Psoas muscle (tissue), 8 donors: ENCODE data around the gene HOXA13. TPM values are rescaled to one million over a fixed set of nuclear protein-coding genes. Genes with fewer than 3 reads are reported as not detected.

Source experiments
- ATAC-seq, 4 donors: fragments of 200-7000 bp; cut with Tn5 transposase; one replicate each; pipeline ENCODE4 v1.9.1; 2020; ENCODE audit warnings: moderate library complexity in 3 of 4, mild to moderate bottlenecking in 2 of 4
- DNase-seq, 2 donors: peaks; one replicate each; pipeline ENCODE4 v3.0.0-alpha.2; 2020
- H3K27ac ChIP-seq: fragments of 200-600 bp; one replicate; pipeline ENCODE4 v1.8.0; 2022
- H3K27me3 ChIP-seq, 3 donors: fragments of 200-600 bp in 1 of 3; one replicate each; pipeline versions ENCODE4 v1.6.1 to v1.8.0; 2013 to 2022; ENCODE audit warnings: low read length in 2 of 3, mild to moderate bottlenecking in 2 of 3, moderate library complexity in 1 of 3; ENCODE audit not compliant: insufficient read depth in 3 of 3
- H3K36me3 ChIP-seq, 2 donors: fragments of 200-600 bp in 1 of 2; one replicate each; pipeline versions ENCODE4 v1.6.1 to v1.8.0; 2013 to 2022; ENCODE audit warnings: low read depth in 1 of 2, mild to moderate bottlenecking in 1 of 2, moderate library complexity in 1 of 2; ENCODE audit not compliant: insufficient read depth in 1 of 2
- H3K4me1 ChIP-seq: fragments of 200-600 bp; one replicate; pipeline ENCODE4 v1.8.0; 2022
- H3K4me3 ChIP-seq: fragments of 200-600 bp; one replicate; pipeline ENCODE4 v1.8.0; 2022; ENCODE audit warnings: mild to moderate bottlenecking
- H3K9me3 ChIP-seq: fragments of 200-600 bp; one replicate; pipeline ENCODE4 v1.8.0; 2022
- CTCF ChIP-seq: fragments of 200-600 bp; IDR thresholded peaks from one replicate; pipeline ENCODE4 v1.8.0; 2022; ENCODE audit warnings: antibody characterized with exemption
- WGBS, 3 donors: extraction: QIAGEN DNeasy Blood & Tissue Kit; methylation state at CpG; one replicate each; pipeline versions ENCODE4 v1.1.6 to v1.1.7; 2013; 5-methylcytosine and 5-hydroxymethylcytosine counted together
- intact Hi-C, 2 donors: fragments of 100-400 bp; cut with DNase I; formaldehyde crosslinking; loops; one replicate each; pipeline versions ENCODE4 v1.11.0 to v1.14.2; 2022
- polyA plus RNA-seq, 3 donors: library from polyadenylated mRNA; stranded (reverse); fragments of 200-250 nt; gene quantifications; one replicate each; pipeline ENCODE4 v1.2.3, GENCODE V29; 2013
- total RNA-seq, 4 donors: library from RNA; stranded (reverse); fragmentation: NEBNext Ultra II Directional in 2 of 4; extraction: Animal tissue kit (Norgen Biotek cat#: 25700) in 2 of 4; gene quantifications; one replicate each; pipeline versions ENCODE4 v1.2.1 to v1.2.4, GENCODE V29; 2021 to 2023
- donor health status: healthy with polysubstance abuse.
- donor health status: DM: no; HTN: no; CAD: no; lungs with moderate emphysema.
- donor health status: Bipolar disorder and iron deficiency.
- donor health status: healthy.
- donor health status: DM: yes; HTN: yes; CAD: no.
- donor health status: DM: no; HTN: no; CAD: no.
- donor health status: DM: no; HTN: no; CAD: no.
- donor health status: DM: yes; HTN: yes; CAD: no.

Gene HOXA13
- total and polyA plus RNA-seq, 7 donors, result 0.01 to 0.08 (median 0.06) TPM; not detected in 4

GRCh38 chr7:27244488-27245123 is 44.7 kb upstream of the HOXA13 start:
- 12 to 24% (median 18%) methylated on average over 18 of the region's 18 CpGs for WGBS, 3 donors
- no peak for ATAC-seq
- intact Hi-C loops, result loop anchor here in 1 of 2 donors (5.0 kb wide), 1 partner anchor 148 kb away; no protein-coding TSS in a partner anchor
- Histone ChIP-seq H3K36me3 (no peaks in the 10 kb centered on the region), H3K27ac (no peak overlapping the region), H3K9me3 (no peaks in the 10 kb centered on the region), H3K4me3 (peak overlapping the region; percentile 57), H3K4me1 (peaks cover 24% of the 10 kb centered on the region), H3K27me3 (peaks cover 0 to 100% (median 72%) of the 10 kb centered on the region in 3 donors)
- TF ChIP-seq CTCF, result no peak
- no peak for DNase-seq

GRCh38 chr7:27243340-27244163 is 43.7 kb upstream of the HOXA13 start:
- H3K27me3 ChIP-seq, result peaks cover 0 to 100% (median 67%) of the 10 kb centered on the region in 3 donors
- no peak overlapping the region for H3K27ac ChIP-seq
- no peaks in the 10 kb centered on the region for H3K36me3 ChIP-seq
- TF ChIP-seq CTCF, result no peak
- H3K4me3 ChIP-seq, result peak overlapping the region; percentile 50
- no peaks in the 10 kb centered on the region for H3K9me3 ChIP-seq
- WGBS, 3 donors, result 3 to 5% (median 4%) methylated on average over 42 to 43 of the region's 43 CpGs
- H3K4me1 ChIP-seq, result peaks cover 26% of the 10 kb centered on the region
- ATAC-seq (no peak), DNase-seq (no peak)
- intact Hi-C loops, result no loop called here

- TF ChIP-seq CTCF, result no peak
- Histone ChIP-seq H3K27ac (no peak within 1 kb of the TSS), H3K9me3 (no peaks in the 10 kb centered on the region), H3K36me3 (no peaks in the 10 kb centered on the region), H3K27me3 (peaks cover 0 to 100% (median 66%) of the 10 kb centered on the region in 3 donors), H3K4me1 (peaks cover 26% of the 10 kb centered on the region), H3K4me3 (peak within 1 kb of the TSS; percentile 50)
- intact Hi-C loops, result no loop called here
- ATAC-seq (peak in 1 of 4 donors; percentile 10), DNase-seq (no peak)
- 2 to 3% (median 2%) methylated on average over 49 to 62 of the region's 62 CpGs for whole genome bisulfite sequencing, 3 donors
Measured at GRCh38 chr7:27242555-27243339, 42.9 kb upstream of the HOXA13 start, which contains the start of gene EVX1. Gene EVX1, plus strand, starts transcription at chr7:27242802. Its CDS starts 229 bp downstream, at chr7:27243031.

- intact Hi-C loops, result no loop called here
- H3K27me3 ChIP-seq, result peaks cover 2 to 100% (median 65%) of the 10 kb centered on the region in 3 donors
- no peaks in the 10 kb centered on the region for H3K9me3 ChIP-seq
- H3K4me1 ChIP-seq, result peaks cover 26% of the 10 kb centered on the region
- 5 to 17% (median 11%) methylated on average over 14 of the region's 14 CpGs for WGBS, 3 donors
- no peak for TF ChIP-seq CTCF
- H3K27ac ChIP-seq, result no peak overlapping the region
- ATAC-seq (no peak), DNase-seq (no peak)
- H3K36me3 ChIP-seq, result no peaks in the 10 kb centered on the region
- peak overlapping the region; percentile 50 for H3K4me3 ChIP-seq
Measured at GRCh38 chr7:27242154-27242553, 42.3 kb upstream of the HOXA13 start.
